Activated CD4-positive, alpha-beta T cell treated with anti-CD3 and anti-CD28 coated beads, Interleukin-2, amount 50 U/mL, for 16 hours (primary cell): ENCODE results near the gene PYY.
"Not testable (repeated sequence)": the region's sequence is repeated elsewhere in the genome, so short reads cannot be mapped to it uniquely, and the experiment has no call there.

Source experiments
- DNase-seq: peaks from one replicate; pipeline ENCODE4 v3.0.0-alpha.2; 2020

Gene PYY

GRCh38 chr17:43953746-43954145 lies at the start of gene PYY:
Gene PYY (minus strand): TSS chr17:43953940. CDS start chr17:43953483, 457 bp downstream.
- no peak for DNase-seq

DNA sequence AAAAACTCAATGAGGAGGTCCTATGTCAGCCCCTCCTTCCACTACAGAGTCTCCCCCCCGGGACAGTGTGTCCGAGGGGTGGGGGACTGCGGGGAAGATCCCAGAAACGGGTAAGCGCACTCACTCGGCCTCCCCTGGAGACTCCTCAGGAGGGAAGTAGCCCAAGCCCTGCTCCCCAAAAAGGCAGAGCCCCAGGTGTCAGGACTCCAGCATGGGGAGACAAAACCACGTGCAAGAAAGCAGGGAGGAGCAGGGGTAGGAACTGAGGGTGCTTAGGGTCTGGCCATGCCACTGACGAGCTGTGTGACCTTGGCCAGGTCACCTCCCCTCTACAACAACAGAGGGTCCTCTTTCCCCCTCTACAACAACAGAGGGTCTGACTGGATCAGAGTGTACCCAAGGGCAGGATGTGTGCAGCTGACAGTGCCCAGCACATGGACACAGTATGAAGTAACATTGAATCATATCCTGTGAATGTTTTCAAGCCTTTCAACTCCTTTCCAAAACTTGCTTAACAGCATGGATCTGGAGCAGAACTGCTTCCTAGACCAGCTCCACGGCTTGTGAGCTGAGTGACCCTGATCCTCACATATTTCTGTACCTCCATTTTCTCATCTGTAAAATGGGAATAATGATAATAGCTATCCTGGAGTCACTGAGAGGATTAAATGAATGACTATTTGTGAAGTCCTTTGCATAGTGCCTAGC lies 48.6 kb upstream of the PYY start:
- DNase-seq, result no peak

- no peak for DNase-seq
These were observed 47.8 kb upstream of the PYY start for GRCh38 chr17:44001461-44001920.

- DNase-seq, result no peak
These were observed 47.2 kb upstream of the PYY start for GRCh38 chr17:44000871-44001460.

- no peak for DNase-seq
These were observed 46.6 kb upstream of the PYY start for GRCh38 chr17:44000141-44000860.

DNA sequence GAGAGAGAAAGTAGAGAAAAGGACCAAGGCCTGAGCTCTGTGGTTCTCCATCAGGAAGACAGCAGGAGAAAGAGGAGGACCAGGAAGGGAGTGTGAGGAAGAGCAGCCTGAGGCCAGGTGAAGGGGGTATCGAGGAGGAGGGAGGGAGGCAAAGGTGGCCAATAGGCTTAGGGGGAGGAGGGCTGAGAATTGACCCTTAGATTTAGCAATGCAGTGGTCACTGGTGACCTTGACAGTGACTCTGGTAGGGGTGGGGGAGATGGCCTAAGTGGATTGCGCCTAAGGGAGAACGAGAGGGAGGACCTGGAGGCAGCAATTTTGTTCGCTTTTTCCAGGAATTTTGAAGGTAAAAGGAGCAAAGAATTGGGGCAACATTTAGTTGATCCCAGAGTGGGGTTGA lies 45.3 kb upstream of the PYY start:
- DNase-seq, result no peak

GRCh38 chr17:43998552-43998951 lies 44.8 kb upstream of the PYY start:
- DNase-seq, result no peak

DNA sequence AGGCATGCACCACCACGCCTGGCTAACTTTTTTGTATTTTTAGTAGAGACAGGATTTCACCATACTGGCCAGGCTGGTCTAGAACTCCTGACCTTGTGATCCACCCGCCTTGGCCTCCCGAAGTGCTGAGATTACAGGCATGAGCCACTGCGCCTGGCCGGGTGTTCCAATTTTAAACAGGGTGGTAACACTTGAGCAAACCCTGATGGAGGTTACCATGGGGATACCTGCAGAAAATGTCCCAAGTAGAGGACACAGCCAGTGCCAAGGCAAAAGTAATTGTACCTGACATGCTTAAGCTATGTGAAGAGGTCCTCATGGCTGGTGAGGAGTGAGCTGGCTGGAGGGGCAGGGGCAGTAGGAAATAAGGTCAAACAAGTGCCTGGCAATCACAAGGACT lies 43.4 kb upstream of the PYY start:
- not testable (repeated sequence) for DNase-seq

GRCh38 chr17:43995150-43995471 lies 41.4 kb upstream of the PYY start:
- DNase-seq, result no peak

- DNase-seq, result peak; percentile 67
These were observed 40.8 kb upstream of the PYY start for GRCh38 chr17:43994272-43995149.

- DNase-seq, result no peak
These were observed 38.9 kb upstream of the PYY start for GRCh38 chr17:43992641-43993040.

DNA sequence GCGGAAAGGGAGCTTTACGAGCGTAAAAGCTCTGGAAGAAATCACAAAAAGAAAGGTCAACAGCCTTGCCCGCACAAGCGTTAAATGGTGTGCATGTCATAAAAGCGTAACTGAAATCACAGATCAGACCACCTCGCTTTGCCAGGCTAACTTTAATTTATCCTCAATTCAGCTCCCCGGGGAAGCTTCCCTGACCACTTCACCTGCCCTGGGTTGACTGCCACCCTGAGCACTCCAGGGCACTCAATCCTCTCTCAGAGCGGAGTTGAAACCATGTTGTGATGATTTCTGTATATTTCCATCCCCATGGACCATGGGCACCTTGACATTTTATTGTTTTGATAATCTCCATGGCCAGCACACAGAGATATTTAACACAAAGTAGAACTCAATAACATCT lies 34.6 kb upstream of the PYY start:
- no peak for DNase-seq

DNA sequence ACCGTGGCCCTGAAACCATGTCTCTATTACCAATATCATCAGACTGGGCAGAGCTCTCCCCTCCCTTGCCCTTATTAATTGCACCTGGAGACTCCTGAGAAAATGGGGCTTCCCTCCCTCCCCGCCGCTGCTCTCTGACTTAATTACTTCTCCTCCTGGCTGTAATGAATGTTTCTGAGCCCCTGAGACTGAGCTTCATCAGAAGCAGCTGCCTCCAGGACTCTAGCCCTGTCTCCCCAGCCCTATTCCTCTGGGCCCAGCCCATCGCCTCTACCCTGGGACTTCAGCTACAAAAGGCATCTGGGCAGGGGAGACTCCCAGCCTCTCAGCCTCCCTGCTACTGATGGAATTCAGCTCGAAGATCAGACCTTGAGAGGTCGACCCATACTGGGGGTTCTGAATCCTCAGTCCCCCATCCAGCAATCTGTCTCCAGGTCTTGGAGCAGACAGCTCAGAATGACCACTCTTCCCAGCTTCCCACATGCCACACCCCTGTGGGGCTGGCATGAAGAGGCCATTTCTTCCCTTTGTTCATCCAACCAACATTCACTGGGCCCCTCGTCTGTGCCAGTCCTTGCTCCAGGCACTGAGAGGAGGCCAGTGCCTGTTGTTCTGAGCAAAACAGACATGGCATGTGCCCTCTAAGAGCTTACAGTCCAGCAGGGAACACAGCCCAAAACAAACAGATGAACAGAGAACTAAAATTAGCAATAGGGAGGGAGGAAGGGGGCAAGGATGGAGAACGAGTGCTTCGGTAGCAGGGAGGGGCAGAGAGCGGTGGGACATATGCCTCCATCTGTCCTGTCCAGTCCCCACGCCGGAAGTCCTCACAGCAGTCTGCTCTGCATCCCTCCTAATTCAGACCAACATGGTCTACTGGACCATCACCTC lies 33.6 kb upstream of the PYY start:
- no peak for DNase-seq

DNA sequence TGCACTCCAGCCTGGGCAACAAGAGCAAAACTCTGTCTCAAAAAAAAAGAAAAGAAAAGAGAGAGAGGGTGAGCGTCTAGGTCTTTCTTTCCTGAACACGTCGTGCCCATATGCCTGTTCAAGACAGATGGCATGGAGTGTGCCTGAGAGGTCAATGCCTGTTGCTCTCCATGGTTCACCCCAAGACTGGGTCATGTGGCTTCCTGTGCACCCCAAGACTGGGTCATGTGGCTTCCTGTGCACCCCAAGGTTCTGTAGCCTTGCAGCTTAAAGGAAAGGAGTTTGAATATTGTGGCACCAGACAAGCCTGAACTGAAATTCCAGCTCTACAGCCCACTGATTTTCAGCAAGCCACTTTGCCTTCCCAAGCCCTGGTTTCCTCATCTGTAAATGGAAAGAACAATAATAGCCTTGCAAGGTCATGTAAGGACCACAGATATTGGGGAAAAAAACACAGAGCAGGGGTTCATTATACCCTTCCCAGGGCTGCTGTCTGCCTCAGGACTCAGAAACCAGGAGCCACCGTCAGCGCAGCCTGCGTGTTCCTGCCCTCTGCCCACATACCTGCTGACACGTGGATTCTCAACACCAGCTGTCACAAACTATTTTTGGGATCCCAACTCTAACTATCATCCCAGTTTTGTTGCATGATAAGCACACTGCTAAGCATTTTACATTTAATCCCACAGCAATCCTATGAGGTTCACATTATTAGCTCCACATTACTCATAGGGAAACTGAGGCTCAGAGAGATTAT lies 32.7 kb upstream of the PYY start:
- no peak for DNase-seq

DNA sequence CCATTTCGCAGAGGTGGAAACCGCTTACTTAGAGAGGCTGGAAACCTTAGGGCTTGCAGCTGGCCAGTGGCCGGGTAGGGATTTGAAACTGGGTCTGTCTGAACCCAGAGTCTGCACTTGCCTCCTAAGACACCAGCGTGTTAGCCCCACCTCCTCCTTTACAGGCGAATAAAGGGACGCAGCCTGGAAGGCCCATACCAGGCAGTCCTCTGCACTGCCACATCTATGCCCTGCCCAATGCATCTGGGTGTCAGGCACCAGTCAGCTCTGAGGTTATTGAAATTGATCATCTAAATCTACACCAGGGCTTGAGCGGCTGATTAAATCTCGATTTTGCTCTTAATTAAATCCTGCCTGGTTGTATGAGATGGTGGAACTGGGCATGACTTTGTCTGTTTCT lies 30.8 kb upstream of the PYY start:
- DNase-seq, result no peak

GRCh38 chr17:43983515-43984411 lies 30.0 kb upstream of the PYY start:
- no peak for DNase-seq

- no peak for DNase-seq
These were observed 29.4 kb upstream of the PYY start for GRCh38 chr17:43983196-43983514.

DNA sequence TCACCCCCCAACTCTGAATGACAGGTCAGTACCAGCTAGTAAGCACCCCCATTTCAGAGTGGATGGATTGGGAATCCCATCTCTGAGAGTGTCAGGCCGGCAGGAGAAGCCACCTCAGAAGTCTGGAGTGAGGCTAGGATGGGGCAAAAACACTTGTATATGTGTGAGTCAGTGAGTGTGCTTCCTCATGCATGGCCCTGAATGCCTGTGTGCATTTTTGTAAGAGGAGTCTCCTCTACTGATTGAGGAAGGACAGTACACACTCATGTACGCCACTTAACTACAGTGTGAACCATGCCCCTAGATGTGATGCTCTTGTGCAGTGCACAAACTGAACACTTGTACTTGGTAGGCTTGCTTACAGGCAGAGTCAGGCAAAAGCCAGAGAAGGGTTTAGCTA lies 28.4 kb upstream of the PYY start:
- DNase-seq, result no peak

DNA sequence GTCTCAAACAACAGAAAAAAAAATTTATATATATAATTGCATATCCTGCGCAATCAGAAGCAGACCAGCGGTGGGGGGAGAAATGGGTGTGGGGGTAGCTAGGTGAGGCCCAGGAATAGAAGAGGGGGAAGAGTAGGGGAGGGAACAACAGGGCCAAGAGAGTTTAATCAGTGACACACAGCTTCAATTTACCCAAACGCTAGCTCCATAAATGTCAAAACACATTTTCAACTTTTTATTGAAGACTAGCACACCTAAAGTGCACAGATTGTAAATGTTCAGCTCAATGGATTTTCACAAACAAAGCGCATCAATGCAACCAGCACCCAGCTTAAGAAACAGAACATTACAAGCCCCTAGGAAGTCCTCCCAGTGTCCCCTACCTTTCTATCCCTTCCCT lies 25.9 kb upstream of the PYY start:
- DNase-seq, result no peak

DNA sequence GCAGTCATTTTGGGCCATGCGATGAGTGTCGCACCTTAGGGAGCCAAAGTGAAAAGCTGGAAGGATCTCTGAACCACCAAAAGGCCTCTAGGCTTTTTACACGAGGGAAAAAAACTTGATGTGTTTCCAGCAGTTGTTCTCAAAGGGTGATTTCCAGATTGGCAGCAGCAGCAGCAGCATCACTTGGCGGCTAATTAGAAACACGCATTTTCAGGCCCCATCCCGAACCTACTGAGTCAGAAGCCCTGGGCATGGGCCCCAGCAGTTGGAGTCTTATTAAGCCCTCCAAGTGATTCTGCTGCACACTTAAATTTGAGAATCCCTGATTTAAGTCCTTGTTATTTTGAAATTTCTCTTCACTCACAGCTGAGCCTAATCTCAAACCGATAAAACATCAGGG lies 25.3 kb upstream of the PYY start:
- no peak for DNase-seq

DNA sequence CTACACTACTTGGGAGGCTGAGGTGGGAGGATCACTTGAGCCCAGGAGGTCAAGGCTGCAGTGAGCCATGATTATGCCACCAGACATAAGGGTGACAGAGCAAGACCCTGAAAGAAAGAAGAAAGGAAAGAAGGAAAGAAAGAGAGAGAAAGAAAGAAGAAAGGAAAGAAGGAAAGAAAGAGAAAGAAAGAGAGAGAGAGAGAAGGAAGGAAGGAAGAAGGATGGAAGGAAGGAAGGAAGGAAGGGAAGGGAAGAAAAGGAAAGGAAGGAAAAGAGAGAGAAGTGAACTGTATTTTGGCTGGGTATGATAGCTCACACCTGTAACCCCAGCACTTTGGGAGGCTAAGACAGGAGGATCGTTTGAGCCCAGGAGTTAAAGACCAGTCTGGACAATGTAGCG lies 24.3 kb upstream of the PYY start:
- no peak for DNase-seq
